IMR-90 (cell line): Measurements from ENCODE around the gene FBXL13. TPM values are rescaled to one million over a fixed set of nuclear protein-coding genes. Genes with fewer than 3 reads are reported as not detected.

ENCODE experiments used
- ATAC-seq: fragments of 200-7000 bp; cut with Tn5 transposase; 2 replicates; pipeline ENCODE4 v1.9.1; 2020; ENCODE audit warnings: low read depth, mild to moderate bottlenecking, moderate library complexity
- BruUV-seq: library from RNA; stranded (reverse); fragments of 400-500 nt; replicated peaks from 2 replicates; lab custom pipeline; 2021; lab: Mats Ljungman, UMichigan
- CTCF ChIA-PET: fragments of 300-600 bp; formaldehyde crosslinking; extraction: SDS; loops from one replicate; lab custom pipeline; 2021; ENCODE audit warnings: antibody characterized with exemption; lab: Yijun Ruan, JAX
- POLR2A ChIA-PET: fragments of 300-600 bp; sonication (Branson Sonifier 250); formaldehyde crosslinking; loops from one replicate; lab custom pipeline; 2022; ENCODE audit warnings: antibody characterized with exemption; ENCODE audit not compliant: unreplicated experiment; lab: Charles Lee
- DNase-seq: peaks from one replicate; pipeline ENCODE4 v3.0.0; 2013
- H2AFZ ChIP-seq: replicated peaks from 2 replicates; pipeline ENCODE3; 2013; ENCODE audit warnings: low read length, mild to moderate bottlenecking; ENCODE audit not compliant: poor library complexity
- H2AK5ac ChIP-seq: 2 replicates; pipeline ENCODE4 v1.6.1; 2013; ENCODE audit warnings: low read depth, low read length, inconsistent platforms
- H2AK9ac ChIP-seq: replicated peaks from 2 replicates; pipeline ENCODE3; 2013; ENCODE audit warnings: mild to moderate bottlenecking, low read depth, low read length, moderate library complexity; ENCODE audit not compliant: poor library complexity
- H2BK120ac ChIP-seq: 2 replicates; pipeline ENCODE4 v1.6.1; 2013; ENCODE audit warnings: low read depth, low read length, inconsistent platforms
- H2BK15ac ChIP-seq: 3 replicates; pipeline ENCODE4 v1.6.1; 2013; ENCODE audit warnings: low read depth, low read length, inconsistent platforms
- H2BK20ac ChIP-seq: 2 replicates; pipeline ENCODE4 v1.6.1; 2013; ENCODE audit warnings: low read depth, mild to moderate bottlenecking, inconsistent platforms, low read length, moderate library complexity
- H2BK5ac ChIP-seq: 2 replicates; pipeline ENCODE4 v1.6.1; 2013; ENCODE audit warnings: mild to moderate bottlenecking, low read depth, low read length, inconsistent platforms; ENCODE audit not compliant: poor library complexity, severe bottlenecking
- H3K14ac ChIP-seq: replicated peaks from 2 replicates; pipeline ENCODE4 v1.6.1; 2013; ENCODE audit warnings: low read depth, low read length, inconsistent platforms
- H3K18ac ChIP-seq: 2 replicates; pipeline ENCODE4 v1.6.1; 2013; ENCODE audit warnings: low read depth, low read length, control low read depth
- H3K23ac ChIP-seq: 2 replicates; pipeline ENCODE4 v1.6.1; 2013; ENCODE audit warnings: low read depth, low read length, inconsistent platforms
- H3K27ac ChIP-seq: 2 replicates; pipeline ENCODE4 v1.5.1; 2013; ENCODE audit warnings: mild to moderate bottlenecking, control low read depth, low read length; ENCODE audit not compliant: insufficient read depth
- H3K27me3 ChIP-seq: 2 replicates; pipeline ENCODE4 v1.6.1; 2013; ENCODE audit warnings: low read length; ENCODE audit not compliant: control insufficient read depth, insufficient read depth
- H3K36me3 ChIP-seq: 2 replicates; pipeline ENCODE4 v1.6.1; 2013; ENCODE audit warnings: low read length, mixed read lengths; ENCODE audit not compliant: control insufficient read depth, insufficient read depth
- H3K4ac ChIP-seq: 2 replicates; pipeline ENCODE4 v1.6.1; 2013; ENCODE audit warnings: low read depth, low read length, inconsistent platforms
- H3K4me1 ChIP-seq: 2 replicates; pipeline ENCODE4 v1.6.1; 2013; ENCODE audit warnings: low read length, mixed read lengths; ENCODE audit not compliant: control insufficient read depth, insufficient read depth
- H3K4me2 ChIP-seq: 2 replicates; pipeline ENCODE4 v1.6.1; 2013; ENCODE audit warnings: low read depth, mild to moderate bottlenecking, control low read depth, low read length, moderate library complexity
- H3K4me3 ChIP-seq: 2 replicates; pipeline ENCODE4 v1.5.1; 2013; ENCODE audit warnings: low read depth, mild to moderate bottlenecking, control low read depth, low read length, moderate library complexity; ENCODE audit not compliant: insufficient read depth
- H3K56ac ChIP-seq: 2 replicates; pipeline ENCODE4 v1.6.1; 2013; ENCODE audit warnings: low read length, inconsistent platforms; ENCODE audit not compliant: insufficient read depth; ENCODE audit errors: extremely low read depth
- H3K79me1 ChIP-seq, 2 experiments: 2 replicates each; pipeline ENCODE4 v1.6.1; 2013; ENCODE audit warnings: low read length in 2 of 2, inconsistent platforms in 1 of 2, low read depth in 1 of 2
- H3K9ac ChIP-seq: 2 replicates; pipeline ENCODE4 v1.6.1; 2013; ENCODE audit warnings: low read depth, low read length, control low read depth
- H3K9me1 ChIP-seq: 2 replicates; pipeline ENCODE4 v1.6.1; 2013; ENCODE audit warnings: low read length, inconsistent platforms; ENCODE audit not compliant: insufficient read depth
- H3K9me3 ChIP-seq: 2 replicates; pipeline ENCODE4 v1.6.1; 2013; ENCODE audit warnings: low read length; ENCODE audit not compliant: control insufficient read depth, insufficient read depth
- H4K20me1 ChIP-seq: 2 replicates; pipeline ENCODE4 v1.6.1; 2013; ENCODE audit warnings: low read length, inconsistent platforms; ENCODE audit not compliant: insufficient read depth
- H4K5ac ChIP-seq: 2 replicates; pipeline ENCODE4 v1.6.1; 2013; ENCODE audit warnings: mild to moderate bottlenecking, low read depth, low read length, control low read depth
- H4K8ac ChIP-seq, 2 experiments: 2 replicates each; pipeline ENCODE4 v1.6.1; 2013; ENCODE audit warnings: low read depth in 2 of 2, low read length in 2 of 2, control low read depth in 1 of 2, inconsistent platforms in 1 of 2
- H4K91ac ChIP-seq: 2 replicates; pipeline ENCODE4 v1.6.1; 2013; ENCODE audit warnings: low read depth, low read length, inconsistent platforms; ENCODE audit not compliant: insufficient read depth
- BHLHE40 ChIP-seq: fragments of 150-350 bp; IDR thresholded peaks from 2 replicates; pipeline ENCODE4 v1.6.1; 2016; ENCODE audit warnings: mild to moderate bottlenecking, low read depth, low read length
- CEBPB ChIP-seq: IDR thresholded peaks from 2 replicates; pipeline ENCODE4 v1.6.1; 2012; ENCODE audit warnings: low read depth, low read length, improper control_type of control experiment
- CHD1 ChIP-seq: IDR thresholded peaks from 2 replicates; pipeline ENCODE4 v1.6.1; 2012; ENCODE audit warnings: low read depth, low read length, improper control_type of control experiment
- CTCF ChIP-seq: conservative IDR thresholded peaks from 2 replicates; pipeline ENCODE4 v1.5.1; 2012; ENCODE audit warnings: mild to moderate bottlenecking, low read depth, low read length, improper control_type of control experiment
- ELK1 ChIP-seq: fragments of 150-350 bp; IDR thresholded peaks from 2 replicates; pipeline ENCODE4 v1.6.1; 2016; ENCODE audit warnings: low read depth, mild to moderate bottlenecking, low read length, moderate library complexity, borderline replicate concordance
- FOS ChIP-seq: fragments of 150-350 bp; IDR thresholded peaks from 2 replicates; pipeline ENCODE4 v1.6.1; 2016; ENCODE audit warnings: low read depth, low read length
- MAFK ChIP-seq: IDR thresholded peaks from 2 replicates; pipeline ENCODE4 v1.6.1; 2012; ENCODE audit warnings: low read depth, low read length, improper control_type of control experiment
- MAZ ChIP-seq: IDR thresholded peaks from 2 replicates; pipeline ENCODE4 v1.6.1; 2012; ENCODE audit warnings: low read depth, mild to moderate bottlenecking, low read length, improper control_type of control experiment, moderate library complexity, borderline replicate concordance
- MXI1 ChIP-seq: IDR thresholded peaks from 2 replicates; pipeline ENCODE4 v1.6.1; 2012; ENCODE audit warnings: low read depth, mild to moderate bottlenecking, low read length, moderate library complexity, borderline replicate concordance
- NFE2L2 ChIP-seq: fragments of 150-350 bp; IDR thresholded peaks from 2 replicates; pipeline ENCODE4 v1.6.1; 2016; ENCODE audit warnings: low read depth, mild to moderate bottlenecking, low read length
- POLR2A ChIP-seq: IDR thresholded peaks from 2 replicates; pipeline ENCODE4 v1.6.1; 2012; ENCODE audit warnings: mild to moderate bottlenecking, low read depth, low read length
- RAD21 ChIP-seq: IDR thresholded peaks from 2 replicates; pipeline ENCODE4 v1.6.1; 2012; ENCODE audit warnings: low read length, improper control_type of control experiment
- RCOR1 ChIP-seq: IDR thresholded peaks from 2 replicates; pipeline ENCODE4 v1.6.1; 2012; ENCODE audit warnings: mild to moderate bottlenecking, low read length, improper control_type of control experiment; ENCODE audit not compliant: insufficient replicate concordance
- RFX5 ChIP-seq: IDR thresholded peaks from 2 replicates; pipeline ENCODE4 v1.8.0; 2012; ENCODE audit warnings: low read depth, mild to moderate bottlenecking, low read length, moderate library complexity
- SMC3 ChIP-seq: fragments of 150-350 bp; IDR thresholded peaks from 2 replicates; pipeline ENCODE4 v1.6.1; 2016; ENCODE audit warnings: low read depth, mild to moderate bottlenecking, antibody characterized with exemption, low read length, moderate library complexity
- WGBS, 2 experiments: methylation state at CpG; one replicate each; pipeline versions ENCODE4 v1.1.5 to v1.1.7; 2013; ENCODE audit warnings: missing lambda C conversion rate in 2 of 2; ENCODE audit not compliant: insufficient read length in 1 of 2; ENCODE audit errors: extremely low coverage in 2 of 2; 5-methylcytosine and 5-hydroxymethylcytosine counted together
- dilution Hi-C: fragments of 300-500 bp; cut with HindIII; formaldehyde crosslinking; loops from one replicate; pipeline ENCODE4 v1.14.3; 2018; ENCODE audit warnings: low sequenced_read_pairs; ENCODE audit not compliant: unreplicated experiment
- in situ Hi-C: fragments of 300-500 bp; cut with MboI; formaldehyde crosslinking; loops from 3 replicates; pipeline ENCODE4 v1.14.3; 2019; ENCODE audit warnings: low sequenced_read_pairs, inconsistent platforms, mixed read lengths
- intact Hi-C: fragments of 100-400 bp; cut with micrococcal nuclease; formaldehyde crosslinking; loops from 2 replicates; pipeline ENCODE4 v1.10.0; 2022
- polyA plus RNA-seq, 3 experiments: library from polyadenylated mRNA; depleted of rRNA; stranded (reverse); fragments of >200 nt; gene quantifications; 2 replicates each; pipeline ENCODE4 v1.2.3, GENCODE V29; 2012; ENCODE audit warnings: low replicate concordance in 1 of 3
- total RNA-seq: library from RNA; depleted of rRNA; stranded (reverse); fragments of >200 nt; gene quantifications from 2 replicates; pipeline ENCODE4 v1.2.3, GENCODE V29; 2012
- TF ChIP-seq, protein P1 (sequence below): fragments of 150-350 bp; IDR thresholded peaks from 2 replicates; pipeline ENCODE4 v1.6.1; 2017; ENCODE audit warnings: mild to moderate bottlenecking, antibody characterized with exemption, low read length, low read depth

FBXL13 gene
- total and polyA plus RNA-seq, 2 of the 4 experiments (the other 2 are of a cell fraction) = 0.24 to 0.36 TPM

DNA sequence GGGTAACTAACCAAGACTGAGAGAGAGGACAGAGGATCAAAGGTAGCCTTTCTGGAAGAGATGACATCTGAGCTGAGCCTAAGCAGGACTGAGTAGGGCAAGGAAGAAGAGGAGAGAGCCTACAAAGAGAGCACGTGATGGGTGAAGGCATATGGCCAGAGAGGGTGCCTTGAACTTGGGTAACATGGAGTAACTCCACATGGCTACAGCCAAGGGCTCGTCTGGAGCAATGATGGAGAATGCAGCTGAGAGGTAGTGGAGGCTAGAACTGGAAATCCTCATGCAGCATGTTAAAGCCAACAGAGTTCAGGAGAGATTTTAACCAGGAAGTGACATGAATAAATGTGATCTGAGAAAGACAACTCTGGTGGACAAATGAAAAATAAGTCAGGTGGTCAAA, 84.0 kb downstream of the FBXL13 start:
- Histone ChIP-seq H3K18ac (peak overlapping the region; percentile 86), H2BK20ac (peak overlapping the region; percentile 94), H3K27me3 (no peaks in the 10 kb centered on the region), H3K9me1 (peaks cover 12% of the 10 kb centered on the region), H3K9me3 (no peaks in the 10 kb centered on the region), H3K4me2 (no peak overlapping the region), H3K36me3 (no peaks in the 10 kb centered on the region), H3K23ac (no peak overlapping the region), H3K4me3 (no peak overlapping the region), H2BK5ac (peak overlapping the region; percentile 20), H3K79me1 (no peaks in the 10 kb centered on the region), H3K56ac (no peak overlapping the region), H3K14ac (peak overlapping the region; percentile 91), H2BK120ac (peak overlapping the region; percentile 93), H4K20me1 (no peaks in the 10 kb centered on the region), H4K8ac (peak overlapping the region; percentile 25 to 71; a peak in 2 of 4 replicates), H2BK15ac (peak overlapping the region; percentile 97; the same call in 2 of the 3 replicates), H4K91ac (peak overlapping the region; percentile 80), H2AFZ (peak overlapping the region; percentile 6), H3K4me1 (peaks cover 18% of the 10 kb centered on the region), H2AK9ac (no peak overlapping the region), H2AK5ac (peak overlapping the region; percentile 95), H3K9ac (no peak overlapping the region), H3K27ac (peak overlapping the region; percentile 30), H3K4ac (peak overlapping the region; percentile 80), H4K5ac (no peak overlapping the region)
- intact Hi-C loops = no loop called here
- in situ Hi-C loops = no loop called here
- dilution Hi-C loops = no loop called here
- no peak for TF ChIP-seq MAZ
- no peak for TF ChIP-seq CTCF
- TF ChIP-seq POLR2A = no peak
- TF ChIP-seq RCOR1 = no peak
- no peak for TF ChIP-seq BHLHE40
- TF ChIP-seq SMC3 = no peak
- no peak for TF ChIP-seq MAFK
- no peak for TF ChIP-seq MXI1
- TF ChIP-seq RAD21 = no peak
- TF ChIP-seq, protein P1, sequence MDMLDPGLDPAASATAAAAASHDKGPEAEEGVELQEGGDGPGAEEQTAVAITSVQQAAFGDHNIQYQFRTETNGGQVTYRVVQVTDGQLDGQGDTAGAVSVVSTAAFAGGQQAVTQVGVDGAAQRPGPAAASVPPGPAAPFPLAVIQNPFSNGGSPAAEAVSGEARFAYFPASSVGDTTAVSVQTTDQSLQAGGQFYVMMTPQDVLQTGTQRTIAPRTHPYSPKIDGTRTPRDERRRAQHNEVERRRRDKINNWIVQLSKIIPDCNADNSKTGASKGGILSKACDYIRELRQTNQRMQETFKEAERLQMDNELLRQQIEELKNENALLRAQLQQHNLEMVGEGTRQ = no peak
- no peak for TF ChIP-seq RFX5
- no peak for TF ChIP-seq FOS
- TF ChIP-seq CHD1 = no peak
- TF ChIP-seq CEBPB = no peak
- no peak for TF ChIP-seq NFE2L2
- no peak for TF ChIP-seq ELK1
- ChIA-PET POLR2A (no interaction called here), CTCF (no interaction called here)
- ATAC-seq = no peak
- DNase-seq = no peak
- no TSS peak for BruUV-seq
- WGBS, 2 experiments = 100% methylated on average over 1 of the region's 2 CpGs; no CpG with 5 or more reads in 1 of the 2 experiments
